KOPT-K1 (cell line): Measurements from ENCODE around the gene SLC44A5.

Experiments used
- H3K27ac ChIP-seq: fragments of 200-600 bp; sonication (generic); 2 replicates; pipeline ENCODE4 v1.5.1; 2016; ENCODE audit warnings: antibody characterized with exemption, mild to moderate bottlenecking, low read depth, low read length; ENCODE audit not compliant: poor library complexity, severe bottlenecking
- H3K36me3 ChIP-seq: fragments of 200-600 bp; sonication (generic); 2 replicates; pipeline ENCODE4 v1.5.1; 2017; ENCODE audit warnings: antibody characterized with exemption, mild to moderate bottlenecking, low read length, moderate library complexity; ENCODE audit not compliant: insufficient read depth
- H3K9me3 ChIP-seq: fragments of 200-600 bp; sonication (generic); 2 replicates; pipeline ENCODE4 v1.5.1; 2017; ENCODE audit warnings: antibody characterized with exemption, low read length, mild to moderate bottlenecking; ENCODE audit not compliant: insufficient read depth, poor library complexity, severe bottlenecking

SLC44A5 gene

DNA sequence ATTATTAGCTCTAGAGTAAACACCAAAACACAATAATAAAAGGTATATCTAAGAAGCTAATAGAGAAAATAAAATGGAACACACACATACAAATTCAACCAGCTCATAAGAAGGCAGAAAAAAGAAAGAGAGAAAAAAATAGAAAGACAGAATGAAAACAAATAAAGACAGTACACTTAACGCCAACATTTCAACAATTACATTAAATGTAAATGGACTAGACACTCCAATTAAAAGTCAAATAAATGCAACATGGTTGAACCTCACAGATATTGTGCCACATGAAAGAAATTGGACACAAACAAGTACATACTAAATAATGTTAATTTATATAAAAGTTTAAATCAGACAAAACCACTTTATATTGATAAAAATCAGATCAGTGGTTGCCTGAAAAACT lies 56.0 kb downstream of the SLC44A5 start:
- Histone ChIP-seq H3K36me3 (no peaks in the 10 kb centered on the region), H3K27ac (no peak overlapping the region), H3K9me3 (no peaks in the 10 kb centered on the region)

DNA sequence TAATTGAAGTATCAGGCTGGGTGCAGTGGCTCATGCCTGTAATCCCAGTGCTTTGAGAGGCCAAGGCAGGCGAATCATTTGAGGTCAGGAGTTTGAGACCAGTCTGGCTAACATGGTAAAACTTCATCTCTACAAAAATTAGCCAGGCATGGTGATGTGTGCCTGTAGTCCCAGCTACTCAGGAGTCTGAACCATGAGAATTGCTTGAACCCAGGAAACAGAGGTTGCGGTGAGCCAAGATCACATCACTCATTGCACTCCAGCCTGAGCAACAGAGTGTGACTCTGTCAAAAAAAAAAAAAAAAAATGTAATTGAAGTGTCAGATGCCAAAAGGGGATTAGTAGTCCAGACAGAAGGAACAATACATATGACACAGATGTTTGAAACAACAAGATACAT lies 56.7 kb downstream of the SLC44A5 start:
- no peaks in the 10 kb centered on the region for H3K36me3 ChIP-seq
- no peak overlapping the region for H3K27ac ChIP-seq
- H3K9me3 ChIP-seq = no peaks in the 10 kb centered on the region

DNA sequence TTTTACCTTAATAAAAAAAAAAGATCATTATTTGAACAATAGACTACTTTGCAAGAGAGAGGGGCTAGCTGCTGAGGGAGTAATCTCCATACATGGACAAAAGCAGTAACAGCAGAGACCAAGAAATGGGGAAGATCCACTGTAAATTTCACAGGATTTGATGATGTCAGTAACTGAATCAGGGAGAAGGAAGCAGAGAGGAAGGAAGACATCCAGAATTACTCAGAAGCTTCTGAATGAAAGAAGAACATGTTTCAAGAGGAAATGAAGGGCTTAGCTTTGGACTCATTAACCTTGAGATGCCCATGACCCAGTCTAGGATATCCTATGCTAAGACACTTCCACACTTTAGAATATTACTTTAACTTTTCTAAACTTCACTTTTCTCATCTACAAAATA lies 60.4 kb downstream of the SLC44A5 start:
- H3K36me3 ChIP-seq = no peaks in the 10 kb centered on the region
- no peaks in the 10 kb centered on the region for H3K9me3 ChIP-seq
- no peak overlapping the region for H3K27ac ChIP-seq

DNA sequence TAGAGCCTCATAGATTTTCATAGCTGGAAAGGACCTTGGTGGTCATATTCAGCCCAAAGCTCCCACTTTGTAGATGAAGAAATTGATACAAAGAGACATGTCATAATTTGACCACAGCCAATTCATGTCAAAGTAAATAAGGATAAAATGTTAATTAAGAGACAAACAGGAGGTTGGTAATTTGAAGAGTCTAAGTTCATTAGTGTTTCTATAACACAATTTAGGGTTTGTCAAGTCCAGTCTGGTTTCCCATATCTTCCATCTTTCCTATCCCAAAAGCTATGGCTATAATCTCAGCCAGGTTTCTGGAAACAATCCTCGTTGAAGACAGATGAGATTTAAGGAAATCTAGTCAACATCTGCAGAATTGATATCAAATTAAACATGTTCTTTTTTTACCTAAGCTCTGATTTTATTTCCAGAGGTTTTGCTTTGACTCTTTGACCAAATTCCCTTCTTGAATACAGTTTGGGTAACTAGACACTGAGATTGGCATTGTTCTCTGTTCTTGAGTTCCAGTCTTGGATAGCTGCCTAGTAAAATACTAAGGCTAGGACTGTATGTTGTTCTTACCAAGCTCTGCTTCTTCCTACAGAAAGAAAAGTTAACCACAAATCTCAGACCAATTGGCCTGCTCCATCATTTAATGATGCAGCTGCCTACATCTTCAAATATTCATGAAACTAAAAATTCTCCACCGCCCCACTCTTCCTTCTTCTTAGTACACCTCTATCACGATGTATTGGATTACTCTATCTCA lies 62.0 kb downstream of the SLC44A5 start:
- Histone ChIP-seq H3K36me3 (no peaks in the 10 kb centered on the region), H3K9me3 (no peaks in the 10 kb centered on the region), H3K27ac (no peak overlapping the region)

DNA sequence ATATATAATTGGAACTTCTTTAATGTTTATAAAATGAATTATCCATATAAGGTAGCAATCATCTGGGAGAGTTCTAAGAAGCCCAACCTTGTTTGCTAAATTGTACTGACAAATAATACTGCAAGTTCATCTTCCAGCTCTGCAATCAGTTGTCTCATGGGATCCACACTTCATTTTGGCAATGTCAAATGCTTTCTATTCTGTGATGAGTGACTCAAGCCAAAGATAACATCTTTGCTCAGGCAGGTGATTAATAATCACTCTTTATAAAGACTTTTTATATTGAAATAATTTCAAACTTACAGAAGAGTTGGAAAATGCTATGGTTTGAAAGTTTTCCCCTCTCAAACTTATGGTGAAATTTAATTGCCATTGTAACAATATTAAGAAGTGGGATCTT lies 67.2 kb downstream of the SLC44A5 start:
- no peaks in the 10 kb centered on the region for H3K36me3 ChIP-seq
- H3K9me3 ChIP-seq = no peaks in the 10 kb centered on the region
- no peak overlapping the region for H3K27ac ChIP-seq

DNA sequence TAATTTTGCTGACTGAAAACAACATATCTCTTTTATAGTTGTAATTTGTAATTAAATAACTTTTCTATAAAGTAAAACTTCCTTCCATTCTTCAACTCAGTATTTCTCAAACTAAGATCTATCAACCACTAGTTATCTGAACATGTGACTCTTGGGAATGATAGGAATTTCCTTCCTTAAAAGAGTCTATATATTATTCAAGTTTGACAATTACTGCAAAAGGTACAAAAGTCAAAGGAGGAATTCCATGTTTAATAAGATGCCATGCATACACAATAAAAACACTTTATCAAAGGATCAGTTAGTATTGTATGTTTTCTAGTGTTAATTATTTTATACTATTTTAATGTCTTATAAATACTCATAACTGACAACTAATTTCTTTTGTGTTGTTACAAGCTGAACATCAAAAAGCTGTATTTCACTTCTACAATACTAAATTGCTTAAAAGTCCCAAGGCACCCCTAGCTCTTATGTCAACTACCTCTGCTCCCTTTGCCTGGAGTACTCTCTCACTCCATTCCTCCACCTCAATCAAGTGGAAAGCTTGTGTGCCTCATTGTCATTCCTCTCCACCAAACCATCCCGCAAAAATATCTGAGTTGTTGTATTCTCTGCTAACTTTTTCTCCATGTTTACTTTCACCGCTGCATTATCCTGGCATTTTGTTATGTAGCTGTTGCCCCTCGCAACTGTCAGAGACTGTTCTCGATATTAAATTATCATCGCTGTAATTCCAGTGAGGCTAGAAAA lies 67.9 kb downstream of the SLC44A5 start:
- Histone ChIP-seq H3K36me3 (no peaks in the 10 kb centered on the region), H3K27ac (no peak overlapping the region), H3K9me3 (no peaks in the 10 kb centered on the region)

DNA sequence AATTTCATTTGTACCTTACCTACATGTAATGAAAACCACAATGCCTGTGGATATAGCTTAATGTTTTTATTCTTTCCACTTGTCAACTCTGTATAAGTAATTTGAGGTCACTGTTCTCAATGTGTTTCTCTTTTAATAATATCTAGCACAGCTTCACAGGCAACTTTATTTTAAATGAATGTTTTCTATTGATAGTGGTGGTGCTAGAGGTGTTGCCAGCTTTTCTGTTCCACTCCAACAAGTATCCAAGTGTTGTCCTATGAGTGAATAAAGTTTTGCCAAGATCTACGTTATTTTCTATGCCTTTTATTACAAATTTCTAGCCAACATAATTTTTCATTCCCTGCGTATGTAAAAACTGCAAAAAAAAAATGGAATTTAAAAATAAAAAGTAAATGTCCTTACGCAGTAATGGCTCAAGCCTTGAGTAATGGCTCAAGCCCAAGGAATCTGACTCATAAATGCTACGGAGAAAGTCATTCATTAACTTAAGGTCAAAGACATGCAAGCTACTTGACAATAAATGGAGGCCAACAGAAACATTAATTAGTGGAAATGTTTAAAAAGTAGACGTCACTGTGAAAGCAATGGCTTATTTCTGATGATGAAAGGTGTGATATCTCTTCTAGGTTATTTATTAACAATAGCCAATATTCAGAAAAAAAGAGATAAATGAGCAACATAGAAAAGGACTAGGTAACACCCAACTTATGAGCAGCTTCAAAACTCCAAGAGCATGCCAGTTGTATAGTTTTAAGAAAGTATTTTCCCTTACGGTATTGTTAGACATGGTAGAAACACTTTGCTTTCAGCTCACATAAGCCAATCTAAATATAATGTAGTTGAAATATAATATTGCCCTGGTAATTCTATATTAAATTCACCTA lies 71.4 kb downstream of the SLC44A5 start:
- Histone ChIP-seq H3K36me3 (no peaks in the 10 kb centered on the region), H3K9me3 (no peaks in the 10 kb centered on the region), H3K27ac (no peak overlapping the region)

DNA sequence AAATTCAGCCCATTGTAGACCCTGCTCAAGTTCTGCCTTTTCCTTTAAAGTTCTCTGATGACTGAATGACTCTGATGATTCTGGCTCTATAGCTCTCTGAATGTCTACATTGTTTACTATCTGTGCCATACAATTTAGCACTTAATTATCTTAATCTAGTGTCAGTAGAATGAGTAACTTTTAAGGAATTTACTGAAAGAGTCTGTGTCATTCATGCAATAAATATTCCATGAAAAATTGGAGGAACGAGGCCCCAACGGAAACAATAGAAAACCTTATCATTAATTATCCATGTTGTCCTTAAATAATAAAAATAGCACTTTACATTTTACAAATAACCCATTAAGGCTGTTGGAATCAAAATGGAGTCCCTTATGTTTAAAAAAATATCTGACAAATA lies 77.8 kb downstream of the SLC44A5 start:
- Histone ChIP-seq H3K27ac (no peak overlapping the region), H3K9me3 (no peaks in the 10 kb centered on the region), H3K36me3 (no peaks in the 10 kb centered on the region)

DNA sequence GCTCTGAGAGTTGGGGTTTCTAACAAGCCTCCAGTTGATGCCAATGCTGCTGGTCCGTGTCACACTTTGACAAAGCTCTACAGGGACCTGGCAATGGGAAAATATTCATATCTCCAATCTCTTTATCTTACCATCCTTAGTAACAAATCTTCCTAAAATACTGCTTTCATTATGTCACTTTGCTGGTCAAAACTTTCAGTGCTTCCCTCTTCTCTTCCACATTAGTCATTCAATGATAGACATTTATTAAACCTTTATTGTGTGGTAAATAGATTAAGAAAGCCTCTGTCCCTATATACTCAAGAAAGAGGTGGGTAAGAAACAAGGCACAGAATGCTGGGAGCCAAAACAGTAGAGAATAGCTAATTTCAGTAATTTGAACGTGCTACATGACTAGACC lies 79.3 kb downstream of the SLC44A5 start:
- Histone ChIP-seq H3K36me3 (no peaks in the 10 kb centered on the region), H3K27ac (no peak overlapping the region), H3K9me3 (no peaks in the 10 kb centered on the region)

DNA sequence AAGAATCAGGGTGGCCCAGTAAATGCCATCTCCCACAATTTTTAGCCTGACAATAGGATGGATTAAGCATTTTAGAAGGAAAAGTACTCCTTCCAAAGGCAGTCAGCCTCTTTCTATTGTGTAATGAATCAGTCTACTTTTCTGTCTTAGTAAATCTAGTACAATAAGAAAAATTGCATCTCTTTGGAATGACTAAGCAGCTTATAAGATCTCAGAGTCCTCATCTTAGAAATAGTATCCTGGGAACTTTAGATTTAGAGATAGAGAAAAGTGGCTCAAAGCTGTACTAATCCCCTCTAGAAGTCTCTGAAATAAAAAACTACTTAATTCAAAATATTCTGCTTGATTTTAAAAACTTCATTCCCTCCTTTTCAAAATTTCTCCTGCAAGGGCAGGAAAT lies 81.4 kb downstream of the SLC44A5 start:
- Histone ChIP-seq H3K36me3 (no peaks in the 10 kb centered on the region), H3K9me3 (no peaks in the 10 kb centered on the region), H3K27ac (no peak overlapping the region)

DNA sequence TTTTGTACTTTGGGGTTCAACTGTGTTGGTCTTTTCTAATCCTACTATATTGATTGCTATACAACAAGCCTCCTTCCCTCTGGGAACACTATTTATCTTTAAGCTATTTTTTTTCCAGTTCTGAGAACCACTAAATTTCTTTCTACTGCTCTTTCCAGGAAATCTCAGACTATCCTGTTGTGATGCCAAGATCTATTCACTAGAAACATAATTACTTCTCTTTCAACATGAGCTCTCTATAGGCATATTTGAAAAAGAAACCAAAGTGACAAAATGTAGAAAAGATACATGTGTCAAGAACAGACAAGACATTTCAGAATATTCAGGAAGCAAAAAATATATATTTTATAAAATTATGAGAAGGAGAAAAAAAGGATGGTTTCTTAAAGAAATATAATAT lies 82.9 kb downstream of the SLC44A5 start:
- H3K27ac ChIP-seq = no peak overlapping the region
- no peaks in the 10 kb centered on the region for H3K36me3 ChIP-seq
- no peaks in the 10 kb centered on the region for H3K9me3 ChIP-seq

DNA sequence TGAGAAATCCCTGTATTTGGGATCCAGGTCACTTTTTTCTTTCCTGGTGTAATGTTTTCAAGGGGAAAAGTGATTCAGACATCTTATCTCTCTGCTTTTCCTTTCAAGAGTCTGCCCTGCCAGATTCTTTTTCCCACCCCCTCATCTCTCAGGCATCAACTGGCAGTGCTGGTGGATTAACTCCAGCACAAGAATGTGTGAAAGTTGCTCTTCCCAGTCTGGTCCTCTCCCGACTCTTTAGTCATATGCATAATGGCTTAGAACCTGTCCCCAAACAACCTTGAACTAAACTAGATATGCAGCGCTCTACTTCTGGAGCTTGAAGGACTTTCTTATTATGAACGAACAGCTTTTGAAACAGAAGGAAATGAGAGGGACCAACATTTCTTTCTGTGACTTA lies 88.5 kb downstream of the SLC44A5 start:
- no peak overlapping the region for H3K27ac ChIP-seq
- no peaks in the 10 kb centered on the region for H3K9me3 ChIP-seq
- H3K36me3 ChIP-seq = no peaks in the 10 kb centered on the region

DNA sequence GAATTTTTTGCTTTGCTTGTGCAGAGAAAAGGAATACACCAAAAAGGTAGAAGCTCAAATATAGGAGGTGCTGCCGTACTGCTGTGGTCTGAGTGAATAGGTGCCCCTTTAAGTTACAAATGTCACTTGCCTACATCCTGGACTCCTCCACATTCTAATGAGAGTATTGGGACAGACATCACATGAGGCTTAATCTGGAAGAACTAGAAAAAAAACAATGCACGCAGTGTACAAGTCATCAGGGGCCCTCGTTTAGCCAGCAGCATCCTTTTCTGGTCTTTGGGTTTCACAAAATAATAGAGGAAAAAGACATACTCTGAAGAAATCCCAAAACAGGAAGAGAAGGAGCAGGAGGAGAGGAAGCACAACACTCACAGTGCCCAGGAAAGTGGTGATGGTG lies 89.3 kb downstream of the SLC44A5 start:
- Histone ChIP-seq H3K9me3 (no peaks in the 10 kb centered on the region), H3K27ac (no peak overlapping the region), H3K36me3 (no peaks in the 10 kb centered on the region)

DNA sequence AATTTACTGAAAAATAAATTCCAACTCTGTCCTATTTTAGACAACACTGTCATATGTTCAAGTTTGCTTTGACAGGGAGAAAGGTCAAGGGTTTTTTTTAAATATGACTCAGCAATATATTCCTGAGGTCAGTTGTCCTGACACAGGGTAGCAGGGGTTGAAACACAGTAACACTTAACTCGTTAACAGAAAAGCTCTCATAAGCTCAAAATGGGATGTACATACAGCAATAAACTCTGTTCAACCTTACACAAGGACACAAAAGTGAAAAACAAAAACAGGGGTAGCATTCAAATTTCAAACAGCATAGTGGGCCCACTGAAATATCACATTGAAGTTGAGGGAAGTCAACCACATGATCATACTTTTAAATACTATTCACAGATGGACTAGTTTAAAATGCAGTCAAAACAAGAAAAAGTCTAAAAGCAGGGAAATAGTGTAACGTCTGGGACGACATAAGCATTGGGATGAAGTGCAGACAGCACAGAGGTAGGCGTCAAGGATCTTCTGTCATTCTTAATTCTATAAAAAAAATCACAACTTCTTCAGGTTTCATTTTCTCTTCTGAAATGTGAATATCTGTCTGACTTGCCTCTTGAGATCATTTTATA lies 89.9 kb downstream of the SLC44A5 start:
- Histone ChIP-seq H3K9me3 (no peaks in the 10 kb centered on the region), H3K27ac (no peak overlapping the region), H3K36me3 (no peaks in the 10 kb centered on the region)
